ENCODE results near the gene UVRAG.

Gene UVRAG

DNA sequence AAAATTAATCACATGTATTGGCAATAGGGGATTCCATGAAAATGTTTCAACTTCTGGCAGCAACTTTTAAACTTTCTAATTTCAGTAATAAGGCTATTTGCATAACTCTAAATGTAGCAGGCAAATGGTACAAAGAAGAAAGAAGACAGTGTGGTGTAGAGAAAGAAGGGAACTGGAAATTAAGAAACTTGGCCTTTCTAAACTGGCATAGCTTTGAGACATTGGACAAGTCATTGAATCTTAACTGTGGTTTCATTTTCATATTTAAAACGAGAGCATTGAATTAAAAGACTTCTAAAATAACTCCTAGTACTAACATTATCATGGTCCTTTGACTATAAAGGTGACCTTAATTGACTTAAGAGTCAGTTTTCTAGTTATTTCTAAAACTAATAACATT lies 125.0 kb downstream of the UVRAG start:
- Histone ChIP-seq H4K91ac (ENCODE audit: low read depth, low read length, poor library complexity) (no peak overlapping the region), H2BK5ac (ENCODE audit: low read length) (no peak overlapping the region), H2AK5ac (ENCODE audit: low read depth, low read length) (no peak overlapping the region), H3K14ac (ENCODE audit: low read length) (no peak overlapping the region), H3K9ac (ENCODE audit: low read depth, low read length, poor library complexity) (no peak overlapping the region), H2BK12ac (ENCODE audit: low read length) (no peak overlapping the region), H3K9me3 (replicated peaks in 1 of 2; ENCODE audit: control insufficient read depth in 2 of 2, insufficient read depth in 1 of 2, low read depth in 1 of 2, low read length in 2 of 2) (no peaks in the 10 kb centered on the region), H3K4me1 (ENCODE audit: control insufficient read depth in 2 of 2, insufficient read depth in 1 of 2, low read depth in 1 of 2, low read length in 2 of 2) (no peaks in the 10 kb centered on the region), H3K18ac (ENCODE audit: low read length) (no peak overlapping the region), H2BK120ac (ENCODE audit: low read depth, low read length) (no peak overlapping the region), H3K4me2 (ENCODE audit: insufficient read depth, low read length, poor library complexity, severe bottlenecking) (no peak overlapping the region), H3K36me3 (replicated peaks in 1 of 2; ENCODE audit: control insufficient read depth in 2 of 2, insufficient read depth in 2 of 2, low read length in 2 of 2) (no peaks in the 10 kb centered on the region), H4K8ac (ENCODE audit: low read depth, low read length) (no peak overlapping the region), H2BK15ac (ENCODE audit: low read length) (no peak overlapping the region), H3K4me3 (ENCODE audit: low read length in 2 of 2) (no peak overlapping the region), H3K4ac (ENCODE audit: low read length) (no peak overlapping the region), H3K27me3 (ENCODE audit: control insufficient read depth in 3 of 3, insufficient read depth in 3 of 3, low read depth in 1 of 3, low read length in 3 of 3) (no peaks in the 10 kb centered on the region), H3K23ac (ENCODE audit: low read depth, low read length, poor library complexity) (no peak overlapping the region), H3K79me1 (ENCODE audit: low read depth, low read length) (no peaks in the 10 kb centered on the region), H3K27ac (replicated peaks; ENCODE audit: low read length) (no peak overlapping the region), H2AFZ (ENCODE audit: low read length) (no peak overlapping the region)
- WGBS, 2 donors (ENCODE audit: extremely low coverage in 2 of 2, insufficient read length in 2 of 2, insufficient replicate concordance in 1 of 2) = no CpG with 5 or more reads among the region's 1 CpG
- DNase-seq (ENCODE audit: low spot score) = no peak

DNA sequence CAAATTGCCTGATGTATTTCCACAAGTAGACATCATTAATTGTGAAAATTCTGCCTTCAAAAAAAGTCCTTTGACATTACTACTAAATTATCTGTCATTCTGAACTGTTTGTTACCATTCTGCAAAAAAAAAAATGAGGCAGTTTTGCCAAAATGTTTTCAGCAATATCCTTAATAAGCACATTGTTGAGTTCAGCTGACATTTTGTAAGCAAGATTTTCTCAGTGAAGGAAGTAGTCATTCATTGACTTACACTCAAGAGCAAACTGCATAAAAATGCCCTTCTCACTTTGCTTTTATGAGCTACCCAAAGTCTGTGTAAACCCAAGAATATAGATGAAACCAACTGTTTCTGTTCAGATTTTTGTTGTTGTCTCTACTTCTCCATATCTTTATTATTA lies 125.9 kb downstream of the UVRAG start:
- Histone ChIP-seq H3K4me2 (ENCODE audit: insufficient read depth, low read length, poor library complexity, severe bottlenecking) (no peak overlapping the region), H2BK5ac (ENCODE audit: low read length) (no peak overlapping the region)

DNA sequence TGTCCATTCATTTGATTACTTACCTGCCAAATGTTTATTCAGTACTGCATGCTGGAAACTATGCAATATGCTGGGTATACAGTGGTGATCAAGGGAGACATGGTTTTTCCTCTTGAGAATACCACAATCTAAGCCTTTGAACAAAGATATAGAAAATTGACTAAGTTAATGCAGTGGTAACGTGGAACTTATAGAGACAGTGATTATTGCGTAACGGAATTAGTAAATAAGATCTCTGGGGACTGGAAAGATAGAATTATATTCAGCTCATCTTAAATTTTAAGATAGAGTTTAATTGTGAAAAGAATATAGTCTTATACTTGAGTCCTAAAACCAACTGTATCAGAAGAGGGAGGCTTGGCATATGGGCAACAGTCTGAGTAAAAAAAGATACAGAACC lies 129.5 kb downstream of the UVRAG start:
- Histone ChIP-seq H2AFZ (ENCODE audit: low read length) (no peak overlapping the region), H2AK5ac (ENCODE audit: low read depth, low read length) (no peak overlapping the region), H3K4me3 (ENCODE audit: low read length in 2 of 2) (no peak overlapping the region), H3K79me1 (ENCODE audit: low read depth, low read length) (no peaks in the 10 kb centered on the region), H3K9me3 (replicated peaks in 1 of 2; ENCODE audit: control insufficient read depth in 2 of 2, insufficient read depth in 1 of 2, low read depth in 1 of 2, low read length in 2 of 2) (no peaks in the 10 kb centered on the region), H3K4me1 (ENCODE audit: control insufficient read depth in 2 of 2, insufficient read depth in 1 of 2, low read depth in 1 of 2, low read length in 2 of 2) (peaks cover 0 to 3% of the 10 kb centered on the region in 2 donors), H3K4ac (ENCODE audit: low read length) (no peak overlapping the region), H3K36me3 (replicated peaks in 1 of 2; ENCODE audit: control insufficient read depth in 2 of 2, insufficient read depth in 2 of 2, low read length in 2 of 2) (no peaks in the 10 kb centered on the region), H2BK5ac (ENCODE audit: low read length) (no peak overlapping the region), H2BK15ac (ENCODE audit: low read length) (no peak overlapping the region), H2BK12ac (ENCODE audit: low read length) (no peak overlapping the region), H3K14ac (ENCODE audit: low read length) (no peak overlapping the region), H2BK120ac (ENCODE audit: low read depth, low read length) (no peak overlapping the region), H4K91ac (ENCODE audit: low read depth, low read length, poor library complexity) (no peak overlapping the region), H4K8ac (ENCODE audit: low read depth, low read length) (no peak overlapping the region), H3K9ac (ENCODE audit: low read depth, low read length, poor library complexity) (no peak overlapping the region), H3K4me2 (ENCODE audit: insufficient read depth, low read length, poor library complexity, severe bottlenecking) (no peak overlapping the region), H3K23ac (ENCODE audit: low read depth, low read length, poor library complexity) (no peak overlapping the region), H3K27me3 (ENCODE audit: control insufficient read depth in 3 of 3, insufficient read depth in 3 of 3, low read depth in 1 of 3, low read length in 3 of 3) (no peaks in the 10 kb centered on the region), H3K18ac (ENCODE audit: low read length) (no peak overlapping the region), H3K27ac (replicated peaks; ENCODE audit: low read length) (no peak overlapping the region)
- WGBS, 2 donors (ENCODE audit: extremely low coverage in 2 of 2, insufficient read length in 2 of 2, insufficient replicate concordance in 1 of 2) = no CpG with 5 or more reads among the region's 3 CpGs
- DNase-seq (ENCODE audit: low spot score) = no peak

More for the DNA sequence above, 125.9 kb downstream of the UVRAG start:
- Histone ChIP-seq H4K91ac (ENCODE audit: low read depth, low read length, poor library complexity) (no peak overlapping the region), H3K4ac (ENCODE audit: low read length) (no peak overlapping the region), H2BK15ac (ENCODE audit: low read length) (no peak overlapping the region), H3K27me3 (ENCODE audit: control insufficient read depth in 3 of 3, insufficient read depth in 3 of 3, low read depth in 1 of 3, low read length in 3 of 3) (no peaks in the 10 kb centered on the region), H3K27ac (replicated peaks; ENCODE audit: low read length) (no peak overlapping the region), H3K4me1 (ENCODE audit: control insufficient read depth in 2 of 2, insufficient read depth in 1 of 2, low read depth in 1 of 2, low read length in 2 of 2) (no peaks in the 10 kb centered on the region), H2BK120ac (ENCODE audit: low read depth, low read length) (no peak overlapping the region), H3K18ac (ENCODE audit: low read length) (no peak overlapping the region), H3K36me3 (replicated peaks in 1 of 2; ENCODE audit: control insufficient read depth in 2 of 2, insufficient read depth in 2 of 2, low read length in 2 of 2) (no peaks in the 10 kb centered on the region), H3K9me3 (replicated peaks in 1 of 2; ENCODE audit: control insufficient read depth in 2 of 2, insufficient read depth in 1 of 2, low read depth in 1 of 2, low read length in 2 of 2) (no peaks in the 10 kb centered on the region), H3K79me1 (ENCODE audit: low read depth, low read length) (no peaks in the 10 kb centered on the region), H2AK5ac (ENCODE audit: low read depth, low read length) (no peak overlapping the region), H3K23ac (ENCODE audit: low read depth, low read length, poor library complexity) (no peak overlapping the region), H3K9ac (ENCODE audit: low read depth, low read length, poor library complexity) (no peak overlapping the region), H2BK12ac (ENCODE audit: low read length) (no peak overlapping the region), H3K14ac (ENCODE audit: low read length) (no peak overlapping the region), H4K8ac (ENCODE audit: low read depth, low read length) (no peak overlapping the region), H3K4me3 (ENCODE audit: low read length in 2 of 2) (no peak overlapping the region), H2AFZ (ENCODE audit: low read length) (no peak overlapping the region)
- no peak for DNase-seq (ENCODE audit: low spot score)

DNA sequence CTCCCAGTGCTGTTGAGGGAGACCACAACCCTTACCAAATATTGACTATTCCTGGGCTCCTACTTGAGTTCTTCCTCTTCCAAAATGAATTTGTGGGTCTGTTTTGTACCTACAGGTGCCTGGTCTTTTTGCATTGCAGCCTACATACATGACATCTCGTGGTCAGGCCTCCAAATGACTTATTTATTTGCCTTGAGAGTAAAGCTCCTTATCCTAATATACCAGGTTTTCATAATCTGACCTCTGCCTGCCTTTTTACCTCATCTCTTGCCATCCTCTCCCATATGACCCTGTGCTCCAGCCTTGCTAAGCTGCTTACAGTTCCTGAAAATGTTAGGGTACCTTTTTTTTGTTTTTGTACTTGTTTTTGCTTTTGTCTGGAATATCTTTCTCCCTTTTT lies 130.4 kb downstream of the UVRAG start:
- Histone ChIP-seq H3K4me2 (ENCODE audit: insufficient read depth, low read length, poor library complexity, severe bottlenecking) (no peak overlapping the region), H3K36me3 (replicated peaks in 1 of 2; ENCODE audit: control insufficient read depth in 2 of 2, insufficient read depth in 2 of 2, low read length in 2 of 2) (no peaks in the 10 kb centered on the region), H4K8ac (ENCODE audit: low read depth, low read length) (no peak overlapping the region), H2BK5ac (ENCODE audit: low read length) (no peak overlapping the region), H2BK15ac (ENCODE audit: low read length) (no peak overlapping the region), H3K27me3 (ENCODE audit: control insufficient read depth in 3 of 3, insufficient read depth in 3 of 3, low read depth in 1 of 3, low read length in 3 of 3) (no peaks in the 10 kb centered on the region), H3K4ac (ENCODE audit: low read length) (no peak overlapping the region), H2BK12ac (ENCODE audit: low read length) (no peak overlapping the region), H2AK5ac (ENCODE audit: low read depth, low read length) (no peak overlapping the region), H3K79me1 (ENCODE audit: low read depth, low read length) (no peaks in the 10 kb centered on the region), H2BK120ac (ENCODE audit: low read depth, low read length) (no peak overlapping the region), H3K4me1 (ENCODE audit: control insufficient read depth in 2 of 2, insufficient read depth in 1 of 2, low read depth in 1 of 2, low read length in 2 of 2) (peaks cover 0 to 3% of the 10 kb centered on the region in 2 donors), H3K4me3 (ENCODE audit: low read length in 2 of 2) (no peak overlapping the region), H3K14ac (ENCODE audit: low read length) (no peak overlapping the region), H3K27ac (replicated peaks; ENCODE audit: low read length) (no peak overlapping the region), H3K9ac (ENCODE audit: low read depth, low read length, poor library complexity) (no peak overlapping the region), H4K91ac (ENCODE audit: low read depth, low read length, poor library complexity) (no peak overlapping the region), H2AFZ (ENCODE audit: low read length) (no peak overlapping the region), H3K18ac (ENCODE audit: low read length) (no peak overlapping the region), H3K23ac (ENCODE audit: low read depth, low read length, poor library complexity) (no peak overlapping the region), H3K9me3 (replicated peaks in 1 of 2; ENCODE audit: control insufficient read depth in 2 of 2, insufficient read depth in 1 of 2, low read depth in 1 of 2, low read length in 2 of 2) (no peaks in the 10 kb centered on the region)
- no CpG with 5 or more reads among the region's 1 CpG for WGBS, 2 donors (ENCODE audit: extremely low coverage in 2 of 2, insufficient read length in 2 of 2, insufficient replicate concordance in 1 of 2)
- no peak for DNase-seq (ENCODE audit: low spot score)

Measured in neuronal stem cell (in vitro differentiated cells).